Measurements from ENCODE around the gene PKP1.

GRCh38 chr1:201370500-201370899, 87.2 kb downstream of the PKP1 start:
- no peak for TF ChIP-seq POLR2AphosphoS5 (IDR thresholded peaks at IDR 0.05)
- no peak for TF ChIP-seq CTCF (IDR thresholded peaks at IDR 0.05)
- no peak for TF ChIP-seq POLR2A (IDR thresholded peaks at IDR 0.05)
